Embryonic facial prominence (tissue), 1 donor: ENCODE results near the gene PREX1.
"Not testable (repeated sequence)": the region's sequence is repeated elsewhere in the genome, so short reads cannot be mapped to it uniquely, and the experiment has no call there.

Experiments
- DNase-seq: peaks from one replicate; pipeline ENCODE4 v3.0.0-alpha.2; 2016; ENCODE audit errors: extremely low spot score

PREX1 gene

DNA sequence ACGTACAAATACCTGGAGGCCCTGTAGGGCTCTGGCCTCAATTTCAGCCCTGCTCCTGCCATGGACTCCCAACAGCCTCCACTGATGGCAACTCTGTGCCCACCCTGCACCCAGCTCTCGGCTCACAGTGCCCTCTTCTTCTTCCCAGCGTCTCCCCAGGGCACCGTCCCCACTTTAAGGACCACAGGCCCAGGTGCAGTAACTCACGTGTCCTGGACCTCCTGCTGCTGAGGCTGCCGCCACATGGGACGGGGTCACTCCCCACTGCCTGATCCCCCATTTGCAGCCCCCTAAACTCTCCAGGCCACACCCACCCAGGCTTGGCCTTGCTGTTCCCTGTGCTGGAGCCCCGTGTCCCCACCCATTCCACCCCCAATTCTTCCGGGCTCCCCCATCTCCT lies 223.4 kb downstream of the PREX1 start:
- no peak for DNase-seq

DNA sequence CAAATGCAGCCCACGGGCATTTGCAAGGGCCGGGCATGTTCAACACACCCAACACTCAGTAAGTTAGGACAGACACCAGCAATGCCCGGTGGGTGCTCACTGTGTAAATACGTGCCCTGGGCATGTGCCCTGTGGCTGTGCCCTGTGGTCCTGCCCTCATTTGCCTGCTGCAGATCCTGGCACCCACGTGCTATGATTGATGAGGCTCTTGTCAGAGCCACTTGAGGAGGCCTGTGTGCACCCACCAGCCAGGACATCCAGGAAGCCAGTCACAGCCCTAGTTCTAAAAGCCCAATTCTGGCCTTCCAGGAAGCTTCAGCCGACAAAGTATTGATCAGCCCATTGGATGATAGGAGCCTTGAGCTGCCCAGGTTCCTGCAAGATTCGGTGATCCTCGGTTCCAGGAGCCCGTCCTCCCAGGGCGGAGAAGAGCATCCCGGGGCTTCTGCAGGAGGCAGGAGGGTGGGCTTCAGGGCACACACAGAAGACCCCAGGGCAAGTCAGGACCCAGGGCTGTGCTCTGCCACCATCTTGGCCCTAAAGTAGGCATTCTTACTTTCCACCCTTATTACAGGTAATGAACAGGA lies 223.9 kb downstream of the PREX1 start:
- no peak for DNase-seq

DNA sequence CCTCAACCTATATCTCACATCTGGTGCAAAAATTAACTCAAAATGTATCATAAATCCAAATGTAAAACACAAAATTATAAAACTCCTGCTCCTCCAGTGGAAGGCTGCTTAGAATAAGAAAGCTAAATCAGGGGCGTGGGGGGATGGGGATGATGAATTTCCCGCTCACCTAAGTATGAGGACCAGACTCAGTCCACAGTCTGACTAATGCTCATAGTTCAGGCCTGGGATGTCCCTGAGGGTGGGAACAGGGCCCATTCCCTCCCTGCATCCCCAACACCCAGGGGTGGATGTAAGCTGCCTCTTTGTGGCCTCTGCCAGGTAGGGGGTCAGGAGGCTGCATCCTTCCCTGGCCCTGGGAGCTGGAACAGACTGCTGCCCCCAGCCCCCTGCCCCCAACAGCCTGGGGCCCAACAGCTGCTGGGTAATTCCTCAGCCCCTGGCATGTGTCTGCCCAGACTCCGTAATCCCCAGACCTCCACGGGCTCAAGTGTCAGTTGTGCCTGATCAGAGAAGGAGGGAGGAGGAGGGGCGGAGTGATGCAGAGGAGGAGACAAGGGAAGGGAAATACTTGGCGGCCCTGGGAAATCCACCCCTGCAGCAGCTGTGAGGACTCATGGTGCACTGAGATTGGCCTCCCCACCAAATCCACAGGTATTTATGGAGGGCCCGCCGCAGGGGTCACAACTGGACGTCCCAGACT lies 224.5 kb downstream of the PREX1 start:
- DNase-seq, result no peak

DNA sequence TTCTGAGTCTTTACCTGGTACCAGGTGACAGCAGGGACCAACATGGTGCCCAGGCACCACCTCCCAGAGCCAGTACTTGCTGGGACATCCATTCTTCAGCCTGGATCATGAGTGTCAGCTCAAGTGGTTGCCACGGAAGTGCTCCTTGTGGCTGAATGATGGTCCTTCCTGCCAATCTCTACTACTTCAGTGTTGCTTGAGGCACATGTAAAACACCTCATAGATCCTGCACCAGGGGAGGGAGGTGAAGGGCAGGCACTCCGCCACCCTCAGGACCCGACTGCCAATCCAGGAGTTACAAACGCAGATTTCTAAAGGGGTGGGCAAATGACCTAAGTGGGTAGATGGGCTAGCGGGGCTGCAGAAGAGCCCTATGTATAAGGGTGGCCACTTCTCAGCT lies 226.0 kb downstream of the PREX1 start:
- DNase-seq, result no peak

DNA sequence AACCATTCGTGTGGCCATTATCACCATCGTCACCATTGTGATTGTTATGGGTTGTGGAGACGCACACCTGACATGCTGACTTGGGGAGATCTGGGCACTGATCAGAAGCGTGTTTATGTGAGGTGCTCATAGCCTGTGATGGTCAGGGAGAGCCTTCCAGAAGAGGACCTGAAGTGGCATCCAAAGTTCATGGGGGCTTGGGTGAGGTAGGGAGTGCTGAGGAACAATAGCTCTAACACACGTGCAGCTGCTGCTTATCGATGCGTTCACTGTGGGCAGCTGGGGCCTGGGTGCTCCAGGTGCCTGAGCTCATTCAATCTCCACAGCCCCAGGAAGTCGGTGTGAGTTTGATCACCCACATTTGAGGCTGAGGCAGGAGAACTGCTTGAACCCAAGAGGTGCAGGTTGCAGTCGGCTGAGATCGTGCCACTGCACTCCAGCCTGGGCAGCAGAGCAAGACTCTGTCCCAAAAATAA lies 227.3 kb downstream of the PREX1 start:
- DNase-seq, result no peak

DNA sequence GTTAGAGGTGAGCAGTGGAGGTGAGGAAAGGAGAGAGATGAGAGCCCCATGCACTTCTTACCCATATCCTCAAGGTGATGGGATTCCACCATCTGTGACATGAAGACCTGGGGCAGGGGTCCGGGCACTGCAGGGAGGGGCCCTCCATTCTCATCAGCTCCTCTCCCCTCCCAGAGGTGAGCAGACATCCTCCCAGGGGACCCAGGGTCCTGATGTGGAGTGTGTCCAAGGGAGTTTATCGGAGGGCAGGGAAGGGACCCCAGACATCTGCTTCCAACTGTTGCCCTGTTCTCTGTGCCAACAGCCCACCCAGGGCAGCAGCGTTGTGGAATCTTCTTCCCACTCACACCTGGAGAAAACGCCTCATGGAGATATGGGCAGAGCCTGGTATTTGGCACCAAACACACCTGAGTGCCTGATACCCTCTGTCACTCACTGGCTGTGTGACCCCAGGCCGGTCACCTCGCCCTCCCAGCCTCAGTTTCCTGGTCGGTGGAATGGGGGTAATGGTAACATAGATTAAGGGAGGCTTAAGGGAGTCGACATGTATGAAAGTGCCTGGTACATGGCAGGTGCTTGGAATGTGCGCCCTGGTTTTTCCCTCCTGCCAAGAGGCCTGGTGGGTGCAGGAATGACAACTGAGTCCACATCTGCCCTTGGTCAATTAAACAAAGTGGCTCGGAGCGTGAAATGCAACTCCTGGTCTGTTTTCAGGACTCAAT lies 227.9 kb downstream of the PREX1 start:
- DNase-seq, result no peak

DNA sequence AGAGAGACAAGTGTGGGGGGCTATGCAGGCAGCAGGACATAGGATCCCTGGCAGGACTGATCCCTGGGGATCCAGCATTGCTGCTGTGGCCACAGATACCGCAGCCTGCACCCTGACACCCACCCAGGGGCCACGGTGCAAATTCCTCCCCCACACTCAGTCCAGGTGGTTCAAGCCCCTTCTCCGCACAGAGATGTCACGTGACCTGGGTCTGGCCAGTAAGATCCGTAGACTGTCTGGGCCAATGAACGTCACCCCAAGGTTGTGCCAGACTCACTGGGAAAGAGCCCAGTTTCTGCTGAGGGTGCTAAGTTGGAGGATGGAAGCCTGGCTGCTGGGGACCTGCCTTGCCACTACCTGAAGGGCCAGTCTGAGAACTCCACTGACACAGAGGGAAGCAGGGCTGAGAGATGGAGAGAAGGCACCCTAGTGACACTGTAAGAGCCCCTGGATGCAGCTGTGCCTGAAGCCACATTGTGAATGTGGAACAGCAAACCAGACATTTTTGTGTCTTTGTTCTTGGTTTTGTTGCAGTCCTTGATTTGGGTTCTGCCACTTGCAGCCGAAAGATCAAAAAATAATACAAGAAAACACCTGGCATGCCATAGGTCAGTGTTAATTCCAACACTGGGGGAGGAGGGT lies 228.6 kb downstream of the PREX1 start:
- DNase-seq, result no peak

DNA sequence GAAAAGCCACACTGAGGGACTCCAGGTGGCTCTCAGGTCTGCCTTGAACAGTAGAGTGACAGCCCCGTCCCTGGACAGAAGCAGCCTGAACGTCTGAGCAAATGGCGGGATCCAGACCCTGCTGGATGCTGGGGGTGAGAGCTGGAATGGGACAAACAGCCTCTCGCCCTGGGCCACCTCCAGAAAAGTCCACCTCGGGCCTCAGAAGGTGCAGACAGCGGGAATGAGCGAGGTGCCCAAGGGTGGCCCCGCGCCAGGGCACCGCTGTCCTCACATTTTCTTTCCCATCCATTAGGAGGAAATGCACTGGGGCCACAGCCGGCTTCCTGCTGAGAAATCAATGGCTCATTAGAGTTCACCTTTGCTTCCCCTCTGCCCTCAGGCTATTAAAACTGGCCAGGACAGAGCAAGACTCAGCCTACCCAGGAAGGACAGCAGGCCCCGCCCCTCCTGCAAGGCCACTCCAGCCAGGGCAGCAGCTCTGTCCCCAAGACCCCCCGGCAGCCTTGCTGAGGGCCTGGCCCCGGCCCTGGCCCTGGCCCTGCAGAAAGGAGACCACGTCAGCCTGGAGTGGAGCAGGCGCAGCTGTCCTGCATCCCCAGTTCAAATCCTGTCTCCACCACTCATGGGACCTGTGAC lies 229.4 kb downstream of the PREX1 start:
- DNase-seq, result not testable (repeated sequence)

DNA sequence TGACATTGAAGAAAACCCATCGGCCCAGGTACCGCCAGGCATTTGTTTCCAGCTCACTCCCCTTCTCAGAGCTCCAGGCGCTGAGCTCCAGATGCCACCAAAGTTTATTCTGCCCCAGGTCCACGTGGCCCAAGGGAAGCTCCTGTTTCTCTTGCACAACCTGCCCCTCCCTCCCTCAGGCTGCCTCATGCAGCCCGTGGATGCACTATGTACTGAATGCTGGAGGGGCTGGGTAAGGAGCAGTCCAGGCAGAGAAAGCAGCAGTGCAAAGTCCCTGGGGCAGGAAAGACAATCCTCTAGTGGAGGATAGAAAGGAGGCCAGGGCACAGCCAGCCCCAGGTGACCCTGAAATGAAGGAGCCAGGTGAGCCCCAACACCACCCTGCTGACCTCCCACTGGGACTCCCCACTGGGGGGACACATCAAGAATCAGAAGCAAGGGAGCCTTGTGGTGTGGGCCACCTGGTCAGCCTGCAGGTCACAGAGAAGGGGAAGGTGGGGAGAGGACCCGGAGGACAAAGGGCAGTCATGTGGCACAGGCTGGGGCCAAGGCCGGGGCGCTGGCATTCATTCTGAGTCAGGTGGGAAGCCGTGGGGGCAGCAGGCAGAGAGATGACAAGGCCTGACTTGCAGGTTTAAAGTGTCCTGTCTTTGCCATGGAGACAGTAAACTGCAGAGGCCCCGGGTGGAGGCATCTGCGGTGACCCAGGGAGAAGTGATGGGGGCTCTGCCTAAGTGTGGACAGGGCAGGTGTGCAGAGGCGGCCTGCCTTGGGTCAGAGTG lies 230.1 kb downstream of the PREX1 start:
- no peak for DNase-seq

DNA sequence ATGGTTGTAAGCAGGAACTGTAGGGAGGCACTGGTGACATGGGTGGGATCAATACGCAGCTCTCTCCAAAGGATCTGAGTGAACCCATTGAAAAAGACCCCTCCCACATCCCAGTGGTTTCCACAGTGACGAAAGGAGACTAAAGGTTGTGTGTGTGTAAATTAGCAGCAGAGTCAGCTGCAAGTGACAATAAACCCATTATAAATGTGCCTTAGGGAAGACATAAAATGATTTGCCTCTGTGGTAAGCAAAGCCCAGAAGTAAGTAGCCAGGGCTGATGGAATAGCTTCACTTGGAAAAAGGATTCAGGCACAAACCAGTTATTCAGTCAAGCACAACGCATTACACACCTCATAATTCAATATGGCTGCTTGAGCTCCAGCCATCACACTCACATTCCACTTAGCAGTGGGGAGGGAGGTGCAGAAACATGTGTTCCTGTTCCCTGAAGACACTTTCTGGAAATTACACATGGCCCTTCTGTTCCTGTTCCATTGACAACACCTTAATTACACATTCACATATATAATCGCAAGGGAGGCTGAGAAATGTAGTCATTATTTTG lies 231.4 kb downstream of the PREX1 start:
- DNase-seq, result no peak

DNA sequence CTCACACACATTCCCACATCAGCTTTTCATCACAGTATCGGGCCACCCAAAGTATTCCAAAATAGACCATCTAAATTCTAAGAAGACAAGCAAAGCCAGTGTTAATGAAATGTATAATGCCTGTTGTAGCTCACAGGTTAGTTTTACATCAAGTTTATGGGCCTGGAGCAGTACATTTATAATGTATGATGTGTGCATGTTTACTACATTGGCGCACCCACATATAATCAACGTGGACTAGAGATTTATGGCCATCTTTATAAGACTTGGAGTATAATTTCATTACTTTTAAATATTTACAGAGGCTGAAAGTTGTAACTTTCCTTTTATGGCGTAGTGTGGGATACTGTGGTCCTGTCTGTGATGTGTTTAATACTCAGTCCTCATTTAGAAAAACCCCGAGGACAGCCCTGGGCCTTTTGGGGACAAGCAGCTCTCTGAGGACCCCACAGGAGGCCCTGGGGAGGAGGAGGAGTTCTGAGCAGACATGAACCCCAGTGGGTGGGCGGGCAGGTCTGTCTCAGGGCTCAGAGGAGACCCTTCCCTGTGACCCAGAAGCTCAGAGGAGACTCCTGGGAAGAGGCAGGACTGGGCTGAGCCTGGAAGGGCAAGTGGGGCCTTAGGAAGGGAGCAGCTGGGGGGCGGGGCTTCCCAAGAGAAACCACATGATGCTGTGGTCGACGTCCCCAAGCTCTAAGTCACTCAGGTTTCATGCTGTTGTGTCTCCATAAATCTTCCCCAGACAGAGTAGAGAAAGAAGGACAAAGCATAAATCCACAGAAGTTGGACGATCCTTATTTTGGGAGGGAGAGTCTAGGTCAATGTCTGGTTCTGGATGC lies 232.1 kb downstream of the PREX1 start:
- no peak for DNase-seq

DNA sequence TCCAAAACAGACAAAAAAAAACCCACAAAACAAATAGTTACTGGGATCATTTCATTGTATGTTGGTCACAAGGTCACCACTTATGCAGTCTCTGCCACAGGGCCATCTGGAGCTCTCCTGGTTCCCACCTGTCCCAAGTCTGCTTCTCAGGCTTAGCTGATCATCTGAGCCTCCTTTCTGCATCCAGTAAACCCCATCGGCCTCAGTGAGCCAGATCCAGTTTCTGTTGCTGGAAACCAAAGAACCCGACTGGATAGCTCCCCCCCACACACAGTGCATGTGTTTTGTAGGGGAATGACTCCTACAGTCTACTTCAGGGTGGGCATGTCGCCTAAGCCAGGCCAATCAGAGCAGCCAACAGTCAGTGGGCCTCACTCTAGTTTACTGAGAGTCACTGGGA lies 233.3 kb downstream of the PREX1 start:
- DNase-seq, result no peak

DNA sequence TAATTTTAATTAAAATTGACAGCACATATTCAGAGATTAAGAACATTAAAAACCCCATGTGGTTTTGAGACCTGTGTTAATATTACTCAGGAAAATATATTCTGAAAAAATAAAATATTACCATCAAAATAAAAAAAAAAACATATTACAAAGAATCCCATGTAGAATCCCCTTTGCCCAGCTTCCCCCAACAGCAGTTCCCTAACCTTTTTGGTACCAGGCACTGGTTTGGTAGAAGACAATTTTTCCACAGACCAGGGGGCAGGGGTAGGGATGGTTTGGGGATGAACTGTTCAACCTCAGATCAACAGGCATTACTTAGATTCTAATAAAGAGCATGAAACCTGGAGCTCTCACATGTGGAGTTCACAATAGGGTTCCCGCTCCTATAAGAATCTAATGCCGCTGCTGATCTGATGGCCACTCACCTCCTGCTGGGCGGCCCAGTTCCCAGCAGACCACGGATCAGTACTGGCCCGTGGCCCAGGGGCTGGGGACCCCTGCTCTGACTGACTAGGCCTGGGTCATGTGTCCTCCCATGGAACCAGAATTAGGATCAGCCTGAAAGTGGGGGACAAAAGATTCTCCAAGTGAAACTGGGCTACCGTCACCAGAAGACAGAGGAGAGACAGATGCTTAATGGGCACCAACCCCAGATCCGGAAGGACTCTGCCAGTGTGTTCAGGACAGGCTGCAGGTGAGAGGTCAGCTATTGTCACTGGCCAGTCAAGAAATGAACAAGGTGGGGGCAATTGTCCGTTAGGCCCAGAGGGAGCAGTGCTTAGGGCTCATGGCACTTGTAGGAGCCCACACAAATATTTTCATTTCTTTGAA lies 235.5 kb downstream of the PREX1 start:
- no peak for DNase-seq

DNA sequence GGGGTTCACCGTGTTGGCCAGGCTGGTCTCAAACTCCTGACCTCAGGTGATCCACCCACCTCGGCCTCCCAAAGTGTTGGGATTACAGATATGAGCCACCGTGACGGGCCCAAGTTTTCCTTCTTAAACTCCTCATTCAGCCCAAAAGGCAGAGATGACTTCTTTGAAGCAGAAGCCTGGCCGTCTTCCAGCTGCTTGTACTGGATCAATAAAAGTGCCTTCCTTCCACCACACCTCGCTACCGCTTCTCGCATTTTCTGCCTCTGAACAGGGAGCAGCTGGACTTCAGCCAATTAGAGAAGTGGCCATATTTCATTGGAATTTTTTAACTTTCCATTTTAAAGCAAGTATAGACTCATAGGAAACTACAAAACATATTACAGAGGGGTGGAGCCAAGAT lies 241.1 kb downstream of the PREX1 start:
- DNase-seq, result no peak

DNA sequence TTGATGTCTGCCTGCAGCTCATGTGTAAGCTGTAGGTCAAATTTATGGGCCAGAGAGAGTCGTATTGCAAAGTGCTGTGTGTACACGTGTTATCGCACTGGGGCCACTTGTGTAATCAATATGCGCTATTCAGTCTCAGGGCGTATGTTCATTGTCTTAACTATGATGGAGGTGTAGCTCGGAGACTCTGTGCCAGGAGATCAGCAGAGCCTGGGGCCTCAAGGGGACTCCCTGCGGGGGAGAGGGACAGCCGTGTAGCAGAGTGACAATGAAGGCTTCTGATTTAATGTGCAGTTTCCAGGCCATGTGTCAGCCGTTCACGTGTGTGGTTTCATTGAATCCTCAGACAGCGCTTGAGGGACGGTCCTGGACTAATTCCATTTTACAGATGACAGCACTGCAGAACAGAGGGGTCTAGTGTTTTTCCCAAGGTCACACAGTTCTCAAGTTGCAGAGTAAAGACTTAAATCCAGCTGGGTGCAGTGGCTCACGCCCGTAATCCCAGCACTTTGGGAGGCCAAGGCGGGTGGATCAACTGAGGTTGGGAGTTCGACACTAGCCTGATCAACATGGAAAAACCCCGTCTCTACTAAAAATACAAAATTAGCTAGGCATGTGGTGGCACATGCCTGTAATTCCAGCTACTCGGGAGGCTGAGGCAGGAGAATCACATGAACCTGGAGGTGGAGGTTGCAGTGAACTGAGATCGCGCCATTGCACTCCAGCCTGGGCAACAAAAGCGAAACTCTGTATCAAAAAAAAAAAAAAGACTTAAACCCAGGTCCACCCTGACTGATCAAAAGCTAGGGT lies 242.5 kb downstream of the PREX1 start:
- no peak for DNase-seq

DNA sequence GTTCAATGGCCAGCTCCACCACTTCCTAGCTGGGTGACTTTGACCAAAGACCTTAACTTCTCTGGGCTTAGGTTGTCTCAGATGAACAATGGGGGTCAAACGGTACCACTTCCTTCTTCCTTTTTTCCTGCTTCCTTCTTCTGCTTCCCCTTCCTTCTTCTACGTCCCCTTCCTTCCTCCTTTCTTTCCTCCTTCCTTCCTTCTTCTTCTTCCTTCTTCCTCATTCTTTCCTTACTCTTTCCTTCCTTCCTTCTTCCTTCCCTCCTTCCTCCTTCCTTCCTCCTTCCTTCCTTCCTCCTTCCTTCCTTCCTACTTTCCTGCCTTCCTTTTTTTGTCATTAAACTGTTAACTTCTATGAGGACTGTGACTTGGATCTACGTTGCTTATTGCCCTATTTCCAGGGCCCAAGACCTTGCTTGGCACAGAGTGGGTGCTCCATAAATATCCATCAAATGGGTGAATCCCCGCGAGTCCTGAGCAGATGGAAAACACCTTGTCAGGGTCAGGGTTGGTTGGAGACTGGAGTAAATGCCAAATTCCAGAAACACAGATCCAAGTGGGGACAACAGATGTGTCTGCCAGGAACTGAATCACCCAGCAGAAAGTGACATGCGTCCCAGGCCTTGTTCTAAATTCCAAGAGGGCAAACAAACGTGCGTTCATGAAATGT lies 243.3 kb downstream of the PREX1 start:
- DNase-seq, result no peak

DNA sequence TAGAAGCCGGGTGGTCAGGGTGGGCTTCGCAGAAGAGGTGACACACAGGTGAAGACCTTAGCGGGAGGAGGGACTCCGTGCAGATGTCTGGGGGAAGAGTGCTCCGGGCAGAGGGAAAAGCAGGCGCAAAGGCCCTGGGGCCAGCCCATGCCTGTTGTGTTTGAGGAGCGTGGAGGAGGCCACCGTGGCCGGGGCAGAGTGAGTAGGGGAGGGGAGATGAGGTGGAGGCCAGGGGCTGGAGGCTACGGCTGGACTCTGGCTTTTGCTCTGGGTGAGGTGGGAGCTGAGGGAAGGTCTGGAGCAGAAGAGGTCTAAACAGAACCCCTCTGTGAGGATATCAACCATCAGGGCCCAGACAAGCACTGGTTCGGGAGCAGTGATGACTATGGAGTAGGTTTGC lies 244.0 kb downstream of the PREX1 start:
- no peak for DNase-seq

DNA sequence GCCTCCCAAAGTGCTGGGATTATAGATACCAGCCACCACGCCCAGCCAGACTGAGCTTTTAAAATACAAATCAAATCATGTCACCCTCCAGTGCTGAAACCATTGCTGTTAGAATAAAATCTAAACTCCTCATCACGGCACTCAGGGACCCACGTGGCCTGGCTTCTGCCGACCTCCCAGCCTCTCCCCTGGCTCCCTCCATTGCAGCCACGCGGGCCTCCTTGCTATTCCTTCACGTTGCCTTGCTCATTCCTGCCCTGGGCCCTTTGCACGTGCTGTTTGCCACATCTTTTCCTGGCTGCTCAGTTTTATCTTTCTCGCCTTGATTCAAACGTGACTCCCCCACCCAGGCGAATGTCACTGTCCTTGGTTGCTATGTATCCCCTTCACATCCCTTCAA lies 244.6 kb downstream of the PREX1 start:
- DNase-seq, result no peak
